WTC11 (cell line): ENCODE data around the gene PSMG1. TPM values are rescaled to one million over a fixed set of nuclear protein-coding genes. Genes with fewer than 3 reads are reported as not detected.
A peak's percentile ranks its signal among the peaks of the same experiment; 100 is the strongest.

Experiments
- ATAC-seq: fragments of 200-7000 bp; cut with Tn5 transposase; 2 replicates; pipeline ENCODE4 v1.10.0; 2021; ENCODE audit warnings: mild to moderate bottlenecking, moderate library complexity
- CTCF ChIA-PET: fragments of 300-600 bp; sonication (Branson Sonifier 250); formaldehyde crosslinking; loops from one replicate; lab custom pipeline; 2021; ENCODE audit warnings: antibody characterized with exemption; lab: Charles Lee
- POLR2A ChIA-PET: fragments of 350-600 bp; sonication (Branson Sonifier 250); formaldehyde crosslinking; loops from one replicate; lab custom pipeline; 2021; ENCODE audit warnings: antibody characterized with exemption; lab: Charles Lee
- DNase-seq: peaks from one replicate; pipeline ENCODE4 v3.0.0; 2021; ENCODE audit warnings: low spot score
- H3K27ac Mint-ChIP-seq: 2 replicates; pipeline ENCODE4 v1.8.0; 2021; ENCODE audit warnings: mixed read lengths
- H3K27me3 Mint-ChIP-seq: 2 replicates; pipeline ENCODE4 v1.8.0; 2021; ENCODE audit warnings: low read depth, mild to moderate bottlenecking, moderate library complexity, mixed read lengths
- H3K36me3 Mint-ChIP-seq: 2 replicates; pipeline ENCODE4 v1.8.0; 2021; ENCODE audit warnings: mixed read lengths
- H3K4me1 Mint-ChIP-seq: 2 replicates; pipeline ENCODE4 v1.8.0; 2022; ENCODE audit warnings: mixed read lengths
- H3K4me3 Mint-ChIP-seq: 2 replicates; pipeline ENCODE4 v1.8.0; 2021; ENCODE audit warnings: mild to moderate bottlenecking, moderate library complexity, mixed read lengths
- H3K9me3 Mint-ChIP-seq: 2 replicates; pipeline ENCODE4 v1.8.0; 2021; ENCODE audit warnings: mixed read lengths
- ATF2 ChIP-seq: sonication (generic); formaldehyde crosslinking; IDR thresholded peaks from 2 replicates; pipeline ENCODE4 v1.8.1; 2022; ENCODE audit warnings: low read depth, missing genetic modification reagents, borderline replicate concordance
- CREB1 ChIP-seq: sonication (generic); formaldehyde crosslinking; IDR thresholded peaks from 2 replicates; pipeline ENCODE4 v1.8.0; 2023; ENCODE audit warnings: mild to moderate bottlenecking, missing genetic modification reagents
- CREM ChIP-seq: sonication (generic); formaldehyde crosslinking; IDR thresholded peaks from 2 replicates; pipeline ENCODE4 v1.8.1; 2022; ENCODE audit warnings: mild to moderate bottlenecking, missing genetic modification reagents, moderate library complexity
- EMX1 ChIP-seq: fragments of 250-450 bp; sonication (Bioruptor Pico); IDR thresholded peaks from 2 replicates; pipeline ENCODE4 v1.8.0; 2021; ENCODE audit warnings: mild to moderate bottlenecking
- ESRRA ChIP-seq: sonication (generic); formaldehyde crosslinking; IDR thresholded peaks from 2 replicates; pipeline ENCODE4 v1.8.1; 2022; ENCODE audit warnings: mild to moderate bottlenecking, missing genetic modification reagents, borderline replicate concordance
- ETV6 ChIP-seq: sonication (generic); formaldehyde crosslinking; IDR thresholded peaks from 2 replicates; pipeline ENCODE4 v1.8.1; 2022; ENCODE audit warnings: mild to moderate bottlenecking, missing genetic modification reagents
- FOXP1 ChIP-seq: sonication (generic); formaldehyde crosslinking; IDR thresholded peaks from 2 replicates; pipeline ENCODE4 v1.8.0; 2022; ENCODE audit warnings: missing genetic modification reagents, mild to moderate bottlenecking, moderate library complexity, borderline replicate concordance
- IRF2 ChIP-seq: sonication (generic); formaldehyde crosslinking; IDR thresholded peaks from 2 replicates; pipeline ENCODE4 v1.8.0; 2022; ENCODE audit warnings: low read depth, missing genetic modification reagents, borderline replicate concordance
- JUN ChIP-seq: sonication (generic); formaldehyde crosslinking; IDR thresholded peaks from 2 replicates; pipeline ENCODE4 v1.8.0; 2023; ENCODE audit warnings: mild to moderate bottlenecking, missing genetic modification reagents
- KAT7 ChIP-seq: sonication (generic); formaldehyde crosslinking; IDR thresholded peaks from 2 replicates; pipeline ENCODE4 v1.8.1; 2023; ENCODE audit warnings: missing genetic modification reagents, mild to moderate bottlenecking, borderline replicate concordance
- NFATC4 ChIP-seq: fragments of 250-450 bp; sonication (Bioruptor Pico); IDR thresholded peaks from 2 replicates; pipeline ENCODE4 v1.9.0; 2021; ENCODE audit warnings: mild to moderate bottlenecking
- NR1H2 ChIP-seq: sonication (generic); formaldehyde crosslinking; IDR thresholded peaks from 2 replicates; pipeline ENCODE4 v1.9.0; 2021; ENCODE audit warnings: mild to moderate bottlenecking, moderate library complexity, missing genetic modification reagents
- NR3C1 ChIP-seq: sonication (generic); formaldehyde crosslinking; conservative IDR thresholded peaks from 2 replicates; pipeline ENCODE4 v1.8.1; 2023; ENCODE audit warnings: low read depth, mild to moderate bottlenecking, missing genetic modification reagents
- SMAD4 ChIP-seq: sonication (generic); formaldehyde crosslinking; IDR thresholded peaks from 2 replicates; pipeline ENCODE4 v1.8.0; 2022; ENCODE audit warnings: mild to moderate bottlenecking, missing genetic modification reagents
- SP1 ChIP-seq: sonication (generic); formaldehyde crosslinking; conservative IDR thresholded peaks from 2 replicates; pipeline ENCODE4 v1.8.1; 2022; ENCODE audit warnings: missing genetic modification reagents
- ZNF121 ChIP-seq: sonication (generic); formaldehyde crosslinking; IDR thresholded peaks from 2 replicates; pipeline ENCODE4 v1.8.0; 2023; ENCODE audit warnings: missing genetic modification reagents
- ZNF396 ChIP-seq: fragments of 250-450 bp; sonication (Bioruptor Pico); IDR thresholded peaks from 2 replicates; pipeline ENCODE4 v1.8.0; 2021; ENCODE audit warnings: mild to moderate bottlenecking, moderate library complexity, borderline replicate concordance
- ZNF532 ChIP-seq: fragments of 250-450 bp; sonication (Bioruptor Pico); IDR thresholded peaks from 2 replicates; pipeline ENCODE4 v1.9.0; 2021; ENCODE audit warnings: mild to moderate bottlenecking, borderline replicate concordance
- total RNA-seq: library from RNA; stranded (reverse); gene quantifications from 3 replicates; pipeline ENCODE4 v1.2.3, GENCODE V29; 2021
- TF ChIP-seq, protein P1 (sequence below): sonication (generic); formaldehyde crosslinking; IDR thresholded peaks from 2 replicates; pipeline ENCODE4 v1.8.0; 2022; ENCODE audit warnings: mild to moderate bottlenecking, missing genetic modification reagents
- TF ChIP-seq, protein P2 (sequence below): sonication (generic); formaldehyde crosslinking; IDR thresholded peaks from 2 replicates; pipeline ENCODE4 v1.8.1; 2023; ENCODE audit warnings: mild to moderate bottlenecking, missing genetic modification reagents
- TF ChIP-seq, protein P3 (sequence below): fragments of 250-450 bp; sonication (Bioruptor Pico); conservative IDR thresholded peaks from 2 replicates; pipeline ENCODE4 v1.9.0; 2021; ENCODE audit warnings: mild to moderate bottlenecking
- TF ChIP-seq, protein P4 (sequence below): sonication (generic); formaldehyde crosslinking; IDR thresholded peaks from 2 replicates; pipeline ENCODE4 v1.8.1; 2022; ENCODE audit warnings: low read depth, mild to moderate bottlenecking, moderate library complexity, missing genetic modification reagents, borderline replicate concordance

PSMG1 gene
- total RNA-seq, 1 experiment from 2014 or later, result 70.4 TPM

DNA sequence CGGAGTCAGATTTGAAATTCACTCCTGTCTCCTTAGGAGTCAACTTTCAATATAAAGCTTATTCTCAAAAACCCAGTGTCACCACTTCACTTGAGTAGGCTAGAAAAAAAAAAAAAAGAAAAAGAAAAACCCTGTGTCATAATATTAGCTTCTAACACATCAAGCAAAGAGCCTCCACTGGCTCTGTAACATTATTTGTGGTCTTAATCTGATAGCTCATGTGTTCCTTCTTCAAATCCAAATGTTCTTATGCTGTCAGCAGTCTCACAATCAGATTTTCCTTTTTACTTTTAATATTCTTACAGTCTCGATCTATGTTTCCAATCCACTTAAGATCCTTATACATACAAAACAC is 26.1 kb upstream of the PSMG1 start (continued):
- TF ChIP-seq, protein P1, sequence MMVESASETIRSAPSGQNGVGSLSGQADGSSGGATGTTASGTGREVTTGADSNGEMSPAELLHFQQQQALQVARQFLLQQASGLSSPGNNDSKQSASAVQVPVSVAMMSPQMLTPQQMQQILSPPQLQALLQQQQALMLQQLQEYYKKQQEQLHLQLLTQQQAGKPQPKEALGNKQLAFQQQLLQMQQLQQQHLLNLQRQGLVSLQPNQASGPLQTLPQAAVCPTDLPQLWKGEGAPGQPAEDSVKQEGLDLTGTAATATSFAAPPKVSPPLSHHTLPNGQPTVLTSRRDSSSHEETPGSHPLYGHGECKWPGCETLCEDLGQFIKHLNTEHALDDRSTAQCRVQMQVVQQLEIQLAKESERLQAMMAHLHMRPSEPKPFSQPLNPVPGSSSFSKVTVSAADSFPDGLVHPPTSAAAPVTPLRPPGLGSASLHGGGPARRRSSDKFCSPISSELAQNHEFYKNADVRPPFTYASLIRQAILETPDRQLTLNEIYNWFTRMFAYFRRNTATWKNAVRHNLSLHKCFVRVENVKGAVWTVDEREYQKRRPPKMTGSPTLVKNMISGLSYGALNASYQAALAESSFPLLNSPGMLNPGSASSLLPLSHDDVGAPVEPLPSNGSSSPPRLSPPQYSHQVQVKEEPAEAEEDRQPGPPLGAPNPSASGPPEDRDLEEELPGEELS (CRISPR knock-in tag), result no peak
- TF ChIP-seq JUN (CRISPR knock-in tag), result no peak
- TF ChIP-seq IRF2, result no peak
- no peak for TF ChIP-seq NR1H2
- TF ChIP-seq CREB1 (CRISPR knock-in tag), result no peak
- no peak for TF ChIP-seq EMX1 (CRISPR knock-in tag)
- no peak for TF ChIP-seq NFATC4 (CRISPR knock-in tag)

DNA sequence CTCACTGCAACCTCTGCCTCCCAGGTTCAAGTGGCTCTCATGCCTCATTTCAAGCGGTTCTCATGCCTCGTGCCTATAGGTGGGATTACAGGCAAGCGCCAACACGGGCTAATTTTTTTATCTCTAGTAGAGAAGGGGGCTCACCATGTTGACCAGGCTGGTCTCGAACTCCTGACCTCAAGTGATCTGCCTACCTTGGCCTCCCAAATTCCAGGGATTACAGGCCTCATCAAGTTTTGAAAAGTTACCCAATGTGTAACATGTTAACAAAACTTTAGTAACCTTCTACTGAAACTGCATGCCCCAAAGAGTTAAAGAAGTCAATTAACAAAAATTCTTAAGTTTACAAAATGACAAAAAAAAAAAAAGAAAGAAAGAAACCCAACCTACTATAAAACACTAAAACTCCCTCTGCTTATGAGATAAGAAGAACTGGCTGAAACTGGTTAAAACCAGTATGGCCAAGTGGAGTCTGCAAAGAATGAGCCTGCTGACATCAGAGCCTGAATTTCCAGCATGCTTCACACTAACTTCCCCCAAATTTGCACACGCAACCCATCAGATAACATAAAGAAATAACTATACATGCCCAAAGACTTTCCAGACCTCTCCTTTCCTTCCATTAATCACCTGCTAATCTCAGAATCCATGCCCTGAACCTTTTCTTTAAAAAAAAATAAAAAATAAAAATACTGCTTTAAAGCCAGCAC is 25.5 kb upstream of the PSMG1 start:
- Mint-ChIP-seq H3K36me3 (peaks cover 44% of the 10 kb centered on the region), H3K27ac (peak overlapping the region; percentile 73), H3K4me1 (no peaks in the 10 kb centered on the region), H3K9me3 (no peaks in the 10 kb centered on the region), H3K27me3 (no peaks in the 10 kb centered on the region), H3K4me3 (no peak overlapping the region)
- no peak for TF ChIP-seq ATF2 (CRISPR knock-in tag)
- no peak for TF ChIP-seq ETV6 (CRISPR knock-in tag)
- TF ChIP-seq FOXP1 (CRISPR knock-in tag), result no peak
- no peak for TF ChIP-seq ESRRA (CRISPR knock-in tag)
- CTCF ChIA-PET, result no interaction called here
- ATAC-seq (no peak), DNase-seq (no peak)
- POLR2A ChIA-PET, result interaction anchor here (0.7 kb wide), 1 partner anchor 25 kb away, joined by 3 read pairs; the partner anchor contains the start of gene PSMG1

GRCh38 chr21:39204134-39204533 is 20.9 kb upstream of the PSMG1 start:
- POLR2A ChIA-PET, result no interaction called here

More at GRCh38 chr21:39204134-39204533, 20.9 kb upstream of the PSMG1 start:
- H3K36me3 Mint-ChIP-seq, result peaks cover 53% of the 10 kb centered on the region
- no peaks in the 10 kb centered on the region for H3K9me3 Mint-ChIP-seq
- no peak for ATAC-seq
- no peak overlapping the region for H3K4me3 Mint-ChIP-seq
- H3K27ac Mint-ChIP-seq, result no peak overlapping the region
- no peak for DNase-seq
- CTCF ChIA-PET, result no interaction called here
- H3K27me3 Mint-ChIP-seq, result no peaks in the 10 kb centered on the region
- H3K4me1 Mint-ChIP-seq, result no peaks in the 10 kb centered on the region
- TF ChIP-seq NFATC4 (CRISPR knock-in tag) (no peak), ZNF121 (CRISPR knock-in tag) (no peak), CREM (CRISPR knock-in tag) (no peak), NR3C1 (CRISPR knock-in tag) (no peak), ZNF532 (CRISPR knock-in tag) (no peak), KAT7 (CRISPR knock-in tag) (no peak), ZNF396 (CRISPR knock-in tag) (no peak), SMAD4 (CRISPR knock-in tag) (no peak), SP1 (no peak)
- TF ChIP-seq, protein P2, sequence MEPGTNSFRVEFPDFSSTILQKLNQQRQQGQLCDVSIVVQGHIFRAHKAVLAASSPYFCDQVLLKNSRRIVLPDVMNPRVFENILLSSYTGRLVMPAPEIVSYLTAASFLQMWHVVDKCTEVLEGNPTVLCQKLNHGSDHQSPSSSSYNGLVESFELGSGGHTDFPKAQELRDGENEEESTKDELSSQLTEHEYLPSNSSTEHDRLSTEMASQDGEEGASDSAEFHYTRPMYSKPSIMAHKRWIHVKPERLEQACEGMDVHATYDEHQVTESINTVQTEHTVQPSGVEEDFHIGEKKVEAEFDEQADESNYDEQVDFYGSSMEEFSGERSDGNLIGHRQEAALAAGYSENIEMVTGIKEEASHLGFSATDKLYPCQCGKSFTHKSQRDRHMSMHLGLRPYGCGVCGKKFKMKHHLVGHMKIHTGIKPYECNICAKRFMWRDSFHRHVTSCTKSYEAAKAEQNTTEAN (CRISPR knock-in tag), result no peak
- TF ChIP-seq, protein P3, sequence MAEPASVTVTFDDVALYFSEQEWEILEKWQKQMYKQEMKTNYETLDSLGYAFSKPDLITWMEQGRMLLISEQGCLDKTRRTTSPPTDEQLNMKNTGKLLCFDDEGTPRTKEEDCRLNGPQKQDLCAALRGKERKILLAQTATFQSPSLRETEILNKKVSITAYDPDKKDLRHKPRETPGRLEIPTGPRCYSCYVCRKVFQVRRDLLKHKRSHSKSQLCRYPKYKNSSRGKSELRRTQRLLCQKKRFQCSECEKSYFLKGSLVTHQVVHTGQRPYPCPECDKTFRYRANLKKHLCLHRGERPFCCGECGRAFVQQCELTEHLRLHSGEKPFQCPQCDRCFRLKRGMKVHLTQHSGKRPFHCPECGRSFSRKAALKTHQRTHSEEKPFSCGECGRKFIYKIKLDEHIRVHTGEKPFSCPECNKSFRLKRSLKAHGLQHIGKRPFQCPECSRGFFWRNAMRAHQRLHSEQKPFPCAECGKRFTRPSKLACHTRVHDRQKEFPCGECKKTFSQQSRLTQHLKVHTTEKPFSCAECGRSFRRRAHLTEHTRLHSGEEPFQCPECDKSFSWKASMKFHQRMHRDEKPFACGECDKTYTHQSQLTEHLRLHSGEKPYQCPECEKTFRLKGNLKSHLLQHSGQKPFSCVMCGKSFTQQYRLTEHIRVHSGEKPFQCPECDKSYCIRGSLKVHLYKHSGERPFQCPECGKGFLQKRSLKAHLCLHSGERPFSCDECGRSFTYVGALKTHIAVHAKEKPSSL, result no peak
- TF ChIP-seq, protein P4, sequence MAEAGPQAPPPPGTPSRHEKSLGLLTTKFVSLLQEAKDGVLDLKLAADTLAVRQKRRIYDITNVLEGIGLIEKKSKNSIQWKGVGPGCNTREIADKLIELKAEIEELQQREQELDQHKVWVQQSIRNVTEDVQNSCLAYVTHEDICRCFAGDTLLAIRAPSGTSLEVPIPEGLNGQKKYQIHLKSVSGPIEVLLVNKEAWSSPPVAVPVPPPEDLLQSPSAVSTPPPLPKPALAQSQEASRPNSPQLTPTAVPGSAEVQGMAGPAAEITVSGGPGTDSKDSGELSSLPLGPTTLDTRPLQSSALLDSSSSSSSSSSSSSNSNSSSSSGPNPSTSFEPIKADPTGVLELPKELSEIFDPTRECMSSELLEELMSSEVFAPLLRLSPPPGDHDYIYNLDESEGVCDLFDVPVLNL, result no peak
- TF ChIP-seq, all 79 proteins: peak for 0
